Suprapubic skin (tissue), 3 donors: ENCODE results near the gene PCMTD2.

Experiments used
- POLR2AphosphoS5 ChIP-seq, 3 donors: sonication (generic); formaldehyde crosslinking; IDR thresholded peaks; one replicate each; pipeline ENCODE4 v1.6.1; 2017; ENCODE audit warnings: antibody characterized with exemption in 3 of 3
- TF ChIP-seq, protein P1 (sequence below), 2 donors: fragments of 200-600 bp in 1 of 2; fragments of 450-650 bp in 1 of 2; sonication (generic) in 1 of 2; IDR thresholded peaks; one replicate each; pipeline ENCODE4 v1.5.1; 2016 to 2019; ENCODE audit warnings: antibody characterized with exemption in 2 of 2, mild to moderate bottlenecking in 1 of 2, moderate library complexity in 1 of 2

DNA sequence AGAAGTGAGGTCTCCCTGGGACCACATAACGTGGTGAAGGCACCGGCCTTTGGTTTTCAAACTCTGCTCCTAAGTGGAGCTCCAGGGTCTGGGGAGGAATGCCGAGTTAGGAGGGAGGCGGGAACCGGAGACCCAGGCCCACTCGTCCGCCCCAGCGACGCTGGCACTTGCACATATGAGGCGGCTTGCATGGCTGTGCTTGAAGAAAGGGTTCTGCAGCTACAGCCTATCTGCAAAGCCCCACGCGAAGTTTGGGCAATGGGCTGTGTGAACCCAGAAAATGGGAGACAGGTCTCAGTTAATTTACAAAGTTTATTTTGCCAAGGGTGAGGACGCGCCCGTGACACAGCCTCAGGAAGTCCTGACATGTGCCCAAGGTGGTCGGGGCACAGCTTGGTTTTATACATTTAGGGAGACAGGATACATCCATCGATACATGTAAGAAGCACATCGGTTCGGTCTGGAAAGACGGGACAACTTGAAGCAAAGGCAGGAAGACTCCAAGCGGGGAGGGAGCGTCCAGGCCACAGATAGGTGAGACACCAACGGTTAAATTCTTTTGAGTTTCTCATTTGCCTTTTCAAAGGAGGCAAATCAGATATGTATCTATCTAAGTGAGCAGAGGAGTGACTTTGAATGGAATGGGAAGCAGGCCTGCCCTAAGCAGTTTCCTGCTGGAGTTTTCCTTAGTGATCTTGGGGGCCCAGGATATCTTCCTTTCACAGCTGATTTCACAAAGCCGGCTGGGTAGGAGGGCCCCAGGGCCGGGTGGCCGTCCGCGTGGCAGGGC lies 782 bp upstream of the PCMTD2 start:
- TF ChIP-seq, protein P1, sequence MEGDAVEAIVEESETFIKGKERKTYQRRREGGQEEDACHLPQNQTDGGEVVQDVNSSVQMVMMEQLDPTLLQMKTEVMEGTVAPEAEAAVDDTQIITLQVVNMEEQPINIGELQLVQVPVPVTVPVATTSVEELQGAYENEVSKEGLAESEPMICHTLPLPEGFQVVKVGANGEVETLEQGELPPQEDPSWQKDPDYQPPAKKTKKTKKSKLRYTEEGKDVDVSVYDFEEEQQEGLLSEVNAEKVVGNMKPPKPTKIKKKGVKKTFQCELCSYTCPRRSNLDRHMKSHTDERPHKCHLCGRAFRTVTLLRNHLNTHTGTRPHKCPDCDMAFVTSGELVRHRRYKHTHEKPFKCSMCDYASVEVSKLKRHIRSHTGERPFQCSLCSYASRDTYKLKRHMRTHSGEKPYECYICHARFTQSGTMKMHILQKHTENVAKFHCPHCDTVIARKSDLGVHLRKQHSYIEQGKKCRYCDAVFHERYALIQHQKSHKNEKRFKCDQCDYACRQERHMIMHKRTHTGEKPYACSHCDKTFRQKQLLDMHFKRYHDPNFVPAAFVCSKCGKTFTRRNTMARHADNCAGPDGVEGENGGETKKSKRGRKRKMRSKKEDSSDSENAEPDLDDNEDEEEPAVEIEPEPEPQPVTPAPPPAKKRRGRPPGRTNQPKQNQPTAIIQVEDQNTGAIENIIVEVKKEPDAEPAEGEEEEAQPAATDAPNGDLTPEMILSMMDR (IDR thresholded peaks at IDR 0.05), result no peak
- no peak for TF ChIP-seq POLR2AphosphoS5 (IDR thresholded peaks at IDR 0.05)
